IPS DF 19.7 (cell line): ENCODE data around the gene THAP3.

ENCODE experiments used
- DNase-seq: peaks from one replicate; pipeline ENCODE4 v3.0.0-alpha.2; 2013; ENCODE audit warnings: low read depth, low spot score

The THAP3 gene

GRCh38 chr1:6624710-6625583 lies at the start of gene THAP3:
Gene THAP3, plus strand, starts transcription at chr1:6624868. Its CDS starts 351 bp downstream, at chr1:6625219.
- DNase-seq: no peak

- DNase-seq: no peak
These were observed 46.7 kb upstream of the THAP3 start for GRCh38 chr1:6577831-6578525.

DNA sequence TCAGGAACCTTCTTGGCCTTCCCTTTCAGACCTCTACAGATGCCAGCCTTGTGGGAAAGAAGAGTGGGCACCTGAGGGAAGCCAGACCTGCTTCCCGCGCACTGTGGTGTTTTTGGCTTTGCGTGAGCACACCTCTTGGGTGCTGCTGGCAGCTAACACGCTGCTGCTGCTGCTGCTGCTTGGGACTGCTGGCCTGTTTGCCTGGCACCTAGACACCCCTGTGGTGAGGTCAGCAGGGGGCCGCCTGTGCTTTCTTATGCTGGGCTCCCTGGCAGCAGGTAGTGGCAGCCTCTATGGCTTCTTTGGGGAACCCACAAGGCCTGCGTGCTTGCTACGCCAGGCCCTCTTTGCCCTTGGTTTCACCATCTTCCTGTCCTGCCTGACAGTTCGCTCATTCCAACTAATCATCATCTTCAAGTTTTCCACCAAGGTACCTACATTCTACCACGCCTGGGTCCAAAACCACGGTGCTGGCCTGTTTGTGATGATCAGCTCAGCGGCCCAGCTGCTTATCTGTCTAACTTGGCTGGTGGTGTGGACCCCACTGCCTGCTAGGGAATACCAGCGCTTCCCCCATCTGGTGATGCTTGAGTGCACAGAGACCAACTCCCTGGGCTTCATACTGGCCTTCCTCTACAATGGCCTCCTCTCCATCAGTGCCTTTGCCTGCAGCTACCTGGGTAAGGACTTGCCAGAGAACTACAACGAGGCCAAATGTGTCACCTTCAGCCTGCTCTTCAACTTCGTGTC lies 45.9 kb upstream of the THAP3 start:
- DNase-seq: no peak

DNA sequence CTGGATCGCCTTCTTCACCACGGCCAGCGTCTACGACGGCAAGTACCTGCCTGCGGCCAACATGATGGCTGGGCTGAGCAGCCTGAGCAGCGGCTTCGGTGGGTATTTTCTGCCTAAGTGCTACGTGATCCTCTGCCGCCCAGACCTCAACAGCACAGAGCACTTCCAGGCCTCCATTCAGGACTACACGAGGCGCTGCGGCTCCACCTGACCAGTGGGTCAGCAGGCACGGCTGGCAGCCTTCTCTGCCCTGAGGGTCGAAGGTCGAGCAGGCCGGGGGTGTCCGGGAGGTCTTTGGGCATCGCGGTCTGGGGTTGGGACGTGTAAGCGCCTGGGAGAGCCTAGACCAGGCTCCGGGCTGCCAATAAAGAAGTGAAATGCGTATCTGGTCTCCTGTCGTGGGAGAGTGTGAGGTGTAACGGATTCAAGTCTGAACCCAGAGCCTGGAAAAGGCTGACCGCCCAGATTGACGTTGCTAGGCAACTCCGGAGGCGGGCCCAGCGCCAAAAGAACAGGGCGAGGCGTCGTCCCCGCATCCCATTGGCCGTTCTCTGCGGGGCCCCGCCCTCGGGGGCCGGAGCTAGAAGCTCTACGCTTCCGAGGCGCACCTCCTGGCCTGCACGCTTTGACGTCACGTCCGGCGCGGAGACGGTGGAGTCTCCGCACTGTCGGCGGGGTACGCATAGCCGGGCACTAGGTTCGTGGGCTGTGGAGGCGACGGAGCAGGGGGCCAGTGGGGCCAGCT lies 45.1 kb upstream of the THAP3 start, which contains the start of gene ZBTB48:
Gene ZBTB48 (plus strand): TSS at position 621 of the 745 bp plus-strand sequence. CDS start 616 bp downstream, outside the sequence.
- DNase-seq: peak; percentile 82

DNA sequence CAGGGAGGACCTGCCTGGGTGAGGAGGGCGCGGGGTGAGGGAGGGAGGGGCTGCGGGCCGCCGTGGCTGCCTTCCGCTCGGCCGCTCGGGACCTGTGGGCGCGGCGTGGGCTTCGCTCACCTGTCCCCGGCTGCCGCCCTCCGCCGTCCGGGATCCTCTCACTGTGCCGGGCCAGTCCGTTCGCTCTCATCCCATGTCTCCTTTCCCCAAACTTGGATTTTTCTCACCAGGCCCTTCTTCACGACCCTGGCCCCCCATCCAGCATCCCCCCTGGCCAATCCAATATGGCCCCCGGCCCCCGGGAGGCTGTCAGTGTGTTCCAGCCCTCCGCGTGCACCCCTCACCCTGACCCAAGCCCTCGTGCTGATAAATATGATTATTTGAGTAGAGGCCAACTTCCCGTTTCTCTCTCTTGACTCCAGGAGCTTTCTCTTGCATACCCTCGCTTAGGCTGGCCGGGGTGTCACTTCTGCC lies 44.5 kb upstream of the THAP3 start:
- DNase-seq: no peak

- DNase-seq: no peak
These were observed 43.9 kb upstream of the THAP3 start for GRCh38 chr1:6580593-6581409.

GRCh38 chr1:6581561-6582305 lies 42.9 kb upstream of the THAP3 start:
- DNase-seq: no peak

GRCh38 chr1:6582370-6582769 lies 42.3 kb upstream of the THAP3 start:
- no peak for DNase-seq

DNA sequence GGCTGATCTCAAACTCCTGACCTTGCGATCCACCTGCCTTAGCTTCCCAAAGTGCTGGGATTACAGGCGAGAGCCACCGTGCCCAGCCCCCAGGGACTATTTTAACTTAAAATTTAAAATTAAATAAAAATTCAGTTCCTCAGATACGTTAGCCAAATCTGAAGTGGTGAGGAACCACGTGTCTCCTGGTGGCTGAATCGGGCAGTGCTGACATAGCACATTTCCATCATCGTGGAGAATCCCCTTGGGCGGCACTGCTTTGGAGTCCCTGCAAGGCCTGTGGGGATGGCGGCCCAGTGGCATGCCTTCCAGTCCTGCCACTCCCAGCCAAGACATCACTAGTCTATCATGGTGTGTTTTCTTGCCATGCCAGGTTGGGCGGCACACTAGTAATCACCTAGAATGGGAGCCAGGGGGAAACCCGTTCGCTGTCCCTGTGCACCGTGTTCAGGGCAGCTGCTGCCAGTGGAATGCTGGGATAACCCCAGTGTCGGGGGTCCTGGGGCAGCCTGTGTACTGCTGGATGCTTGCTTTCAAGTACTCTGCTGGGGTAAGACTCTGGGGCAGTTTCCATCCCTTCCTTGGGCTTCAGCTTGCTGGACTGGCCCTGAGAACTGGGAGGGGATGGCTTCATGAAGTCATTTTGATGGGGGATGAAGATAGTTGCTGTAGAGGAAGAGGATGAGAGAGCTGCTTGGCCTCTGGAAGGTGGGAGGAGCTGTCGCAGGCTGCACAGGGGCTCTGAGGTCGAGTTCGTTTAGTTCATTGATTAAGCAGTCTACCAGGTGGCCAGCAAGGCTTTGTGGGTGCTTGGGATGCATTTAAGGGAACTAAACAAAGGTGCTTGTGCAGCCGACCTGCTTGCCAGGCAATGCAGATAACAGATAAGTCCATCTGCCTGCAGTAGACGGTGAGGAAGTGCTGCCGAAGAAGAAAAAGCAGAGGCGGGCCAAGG lies 40.3 kb upstream of the THAP3 start:
- no peak for DNase-seq

GRCh38 chr1:6585081-6585722 lies 39.5 kb upstream of the THAP3 start:
- DNase-seq: no peak

DNA sequence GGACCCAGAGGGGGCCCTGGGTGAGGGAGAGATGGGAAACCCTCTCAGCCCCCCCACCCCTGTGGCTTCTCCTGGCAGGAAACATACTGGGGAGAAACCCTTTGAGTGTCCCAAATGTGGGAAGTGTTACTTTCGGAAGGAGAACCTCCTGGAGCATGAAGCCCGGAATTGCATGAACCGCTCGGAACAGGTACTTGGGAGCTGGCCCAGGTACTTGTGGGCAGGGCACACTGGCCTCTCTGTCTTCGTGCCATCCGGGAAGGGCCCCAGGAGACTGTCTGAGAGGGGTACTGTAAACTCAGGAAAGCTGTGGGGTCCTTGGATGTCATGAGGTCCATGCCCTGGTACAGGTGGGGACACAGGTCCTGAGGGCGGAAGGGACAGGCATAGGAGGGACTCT lies 38.8 kb upstream of the THAP3 start:
- DNase-seq: no peak

DNA sequence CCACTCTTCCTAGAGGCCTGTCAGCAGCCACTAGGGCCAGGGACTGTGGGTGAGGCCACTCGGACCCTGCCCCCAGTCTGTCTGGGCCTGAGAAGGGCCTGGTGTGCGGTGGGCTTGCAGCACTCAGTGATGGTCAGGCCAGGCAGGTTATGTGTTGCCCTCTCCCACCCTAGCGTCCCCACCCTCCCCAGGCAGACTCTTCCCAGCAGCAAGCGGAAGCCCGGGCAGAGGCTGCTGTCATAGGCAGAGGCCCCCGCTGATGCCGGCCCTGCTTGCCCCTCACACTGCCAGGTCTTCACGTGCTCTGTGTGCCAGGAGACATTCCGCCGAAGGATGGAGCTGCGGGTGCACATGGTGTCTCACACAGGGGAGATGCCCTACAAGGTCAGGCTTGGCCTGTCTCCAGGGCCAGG lies 38.3 kb upstream of the THAP3 start:
- DNase-seq: no peak

- DNase-seq: no peak
These were observed 37.2 kb upstream of the THAP3 start for GRCh38 chr1:6587261-6588005.

DNA sequence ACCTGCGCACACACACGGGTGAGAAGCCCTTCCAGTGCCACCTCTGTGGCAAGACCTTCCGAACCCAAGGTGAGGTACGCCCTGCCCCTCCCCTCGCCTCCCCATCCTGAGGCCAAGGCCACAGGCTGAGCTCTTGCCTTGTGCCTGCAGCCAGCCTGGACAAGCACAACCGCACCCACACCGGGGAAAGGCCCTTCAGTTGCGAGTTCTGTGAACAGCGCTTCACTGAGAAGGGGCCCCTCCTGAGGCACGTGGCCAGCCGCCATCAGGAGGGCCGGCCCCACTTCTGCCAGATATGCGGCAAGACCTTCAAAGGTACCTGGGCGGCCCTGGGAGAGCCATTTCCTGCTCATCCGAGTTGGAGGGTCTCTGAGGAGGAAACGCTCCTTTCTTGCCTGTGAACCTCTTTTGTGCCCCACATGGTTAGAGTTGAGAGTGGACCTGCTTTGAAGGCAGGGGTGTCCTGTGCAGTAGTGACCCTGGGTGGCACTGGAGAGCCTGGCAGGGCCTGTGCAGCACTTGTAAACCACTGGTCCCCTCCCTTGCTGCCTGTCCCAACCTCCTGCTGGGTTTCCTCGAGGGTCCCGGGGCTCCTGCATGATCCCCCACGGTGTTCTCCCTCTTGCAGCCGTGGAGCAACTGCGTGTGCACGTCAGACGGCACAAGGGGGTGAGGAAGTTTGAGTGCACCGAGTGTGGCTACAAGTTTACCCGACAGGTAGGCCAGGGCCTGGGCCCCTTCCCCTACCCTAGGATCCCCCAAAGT lies 36.4 kb upstream of the THAP3 start:
- no peak for DNase-seq

- DNase-seq: no peak
These were observed 35.7 kb upstream of the THAP3 start for GRCh38 chr1:6588893-6589520.

DNA sequence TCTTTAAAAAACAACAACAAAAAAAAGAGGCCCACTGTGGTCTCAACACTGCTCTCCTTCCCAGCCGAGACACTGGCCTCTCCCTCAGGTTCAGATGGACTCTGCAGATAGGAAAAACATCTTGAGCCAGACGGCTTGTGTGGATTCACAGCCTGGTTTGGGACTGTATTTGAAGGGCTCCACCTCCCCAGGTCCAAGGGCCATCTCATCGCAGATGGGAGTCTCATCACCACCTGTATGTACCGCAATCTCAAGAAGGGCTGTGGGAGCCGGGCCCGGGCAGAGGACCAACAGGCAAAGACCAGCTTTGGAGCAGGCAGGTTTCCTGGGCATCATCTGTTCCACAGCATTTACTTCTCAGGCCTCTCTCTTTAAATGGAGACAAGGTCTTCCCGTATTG lies 34.6 kb upstream of the THAP3 start:
- DNase-seq: no peak
